ENCODE data around the gene BRCC3.
A peak's percentile ranks its signal among the peaks of the same experiment; 100 is the strongest.

The BRCC3 gene

DNA sequence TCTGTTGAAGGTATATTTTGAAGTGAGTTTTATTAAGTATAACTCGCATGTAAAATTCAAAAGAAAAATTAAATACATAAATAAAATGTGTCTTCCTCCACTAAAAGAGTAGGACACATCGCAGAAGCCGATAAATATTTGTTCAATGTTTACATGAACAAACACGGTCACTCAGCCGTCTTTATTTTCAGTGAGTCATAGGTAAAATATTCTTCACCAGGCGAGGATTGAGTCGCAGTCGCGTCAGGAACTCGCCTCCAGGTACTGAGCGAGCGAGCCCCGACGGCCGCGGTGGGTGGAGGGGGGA, 44.9 kb upstream of the BRCC3 start:
- peaks cover 12% of the 10 kb centered on the region; the same call in 1 of the 2 replicates for H3F3A ChIP-seq (ENCODE audit: insufficient read depth, low read length)
- no peaks in the 10 kb centered on the region for H3K27me3 ChIP-seq (replicated peaks; ENCODE audit: insufficient read depth, low read length)
- no peak for DNase-seq
- peak overlapping the region; percentile 40; the same call in 1 of the 2 replicates for H2AFZ ChIP-seq (ENCODE audit: low read length)
- peak overlapping the region; percentile 94; the same call in 1 of the 2 replicates for H3K27ac ChIP-seq (ENCODE audit: low read length)
- H3K9me3 ChIP-seq (replicated peaks; ENCODE audit: insufficient read depth, low read length) = no peaks in the 10 kb centered on the region
- H3K9ac ChIP-seq (ENCODE audit: low read length) = peak overlapping the region; percentile 47; the same call in 1 of the 2 replicates
- peak overlapping the region; percentile 47 for H3K4me3 ChIP-seq (ENCODE audit: low read length)
- TF ChIP-seq EZH2 (optimal IDR thresholded peaks at IDR 0.05; ENCODE audit: low read depth, low read length) = no peak
- TF ChIP-seq, protein P1, sequence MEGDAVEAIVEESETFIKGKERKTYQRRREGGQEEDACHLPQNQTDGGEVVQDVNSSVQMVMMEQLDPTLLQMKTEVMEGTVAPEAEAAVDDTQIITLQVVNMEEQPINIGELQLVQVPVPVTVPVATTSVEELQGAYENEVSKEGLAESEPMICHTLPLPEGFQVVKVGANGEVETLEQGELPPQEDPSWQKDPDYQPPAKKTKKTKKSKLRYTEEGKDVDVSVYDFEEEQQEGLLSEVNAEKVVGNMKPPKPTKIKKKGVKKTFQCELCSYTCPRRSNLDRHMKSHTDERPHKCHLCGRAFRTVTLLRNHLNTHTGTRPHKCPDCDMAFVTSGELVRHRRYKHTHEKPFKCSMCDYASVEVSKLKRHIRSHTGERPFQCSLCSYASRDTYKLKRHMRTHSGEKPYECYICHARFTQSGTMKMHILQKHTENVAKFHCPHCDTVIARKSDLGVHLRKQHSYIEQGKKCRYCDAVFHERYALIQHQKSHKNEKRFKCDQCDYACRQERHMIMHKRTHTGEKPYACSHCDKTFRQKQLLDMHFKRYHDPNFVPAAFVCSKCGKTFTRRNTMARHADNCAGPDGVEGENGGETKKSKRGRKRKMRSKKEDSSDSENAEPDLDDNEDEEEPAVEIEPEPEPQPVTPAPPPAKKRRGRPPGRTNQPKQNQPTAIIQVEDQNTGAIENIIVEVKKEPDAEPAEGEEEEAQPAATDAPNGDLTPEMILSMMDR (IDR thresholded peaks at IDR 0.05; ENCODE audit: low read length) = no peak
- no peak for TF ChIP-seq EZH2phosphoT487 (IDR thresholded peaks at IDR 0.05; ENCODE audit: low read length)
- H3K4me1 ChIP-seq (ENCODE audit: low read length) = no peaks in the 10 kb centered on the region
- peaks cover 29% of the 10 kb centered on the region for H3K79me2 ChIP-seq (ENCODE audit: low read length)
- H3K4me2 ChIP-seq (ENCODE audit: low read depth, low read length) = peak overlapping the region; percentile 39; the same call in 1 of the 2 replicates
- no peaks in the 10 kb centered on the region for H4K20me1 ChIP-seq (ENCODE audit: insufficient read depth, low read length)
- no peaks in the 10 kb centered on the region for H3K9me2 ChIP-seq (replicated peaks; ENCODE audit: insufficient read depth, low read length)
- no peaks in the 10 kb centered on the region for H3K36me3 ChIP-seq (replicated peaks; ENCODE audit: insufficient read depth, low read length)

DNA sequence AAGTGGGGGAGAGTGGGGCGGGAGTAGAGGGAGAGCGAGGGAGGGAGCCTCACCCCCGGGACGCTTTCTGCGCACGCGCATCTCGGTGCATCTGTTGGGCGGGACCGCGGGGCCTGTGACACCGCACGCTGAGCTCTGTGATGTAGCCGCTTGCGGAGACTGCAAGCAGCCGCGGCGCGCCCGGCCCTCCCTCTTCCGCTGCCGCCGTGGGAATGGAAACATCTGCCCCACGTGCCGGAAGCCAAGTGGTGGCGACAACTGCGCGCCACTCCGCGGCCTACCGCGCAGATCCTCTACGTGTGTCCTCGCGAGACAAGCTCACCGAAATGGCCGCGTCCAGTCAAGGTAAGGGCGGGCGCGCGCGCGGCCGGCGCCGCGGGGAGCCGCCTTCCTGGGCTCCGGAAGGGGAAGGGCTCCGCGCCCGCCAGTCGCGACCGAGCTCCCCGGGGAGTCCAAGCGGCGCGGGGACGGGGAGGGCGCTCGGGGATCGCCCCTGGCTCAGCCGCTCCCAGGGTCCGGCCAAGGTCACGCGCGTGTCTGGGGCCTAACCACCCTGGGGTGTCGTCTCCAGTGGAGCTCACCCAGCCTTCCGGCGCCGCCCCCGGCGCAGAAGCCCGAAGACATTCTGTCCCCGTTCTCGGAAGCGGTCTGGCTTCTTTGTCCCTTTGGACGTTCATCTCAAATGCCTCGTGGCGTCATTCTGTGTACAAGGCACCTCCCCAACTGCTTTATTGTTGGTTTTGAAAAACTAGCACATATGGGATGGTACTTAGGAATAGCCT, 44.4 kb upstream of the BRCC3 start, which contains the start of gene FUNDC2:
Gene FUNDC2 (plus strand): TSS at position 118 of the 782 bp plus-strand sequence. CDS start 95 bp downstream, at position 213.
- Histone ChIP-seq H3K79me2 (ENCODE audit: low read length) (peaks cover 34% of the 10 kb centered on the region), H2AFZ (ENCODE audit: low read length) (peak within 1 kb of the TSS; percentile 61), H3K4me1 (ENCODE audit: low read length) (no peaks in the 10 kb centered on the region), H3K4me2 (ENCODE audit: low read depth, low read length) (peak within 1 kb of the TSS; percentile 70), H3K27me3 (replicated peaks; ENCODE audit: insufficient read depth, low read length) (no peaks in the 10 kb centered on the region), H3K36me3 (replicated peaks; ENCODE audit: insufficient read depth, low read length) (no peaks in the 10 kb centered on the region), H3K27ac (ENCODE audit: low read length) (peak within 1 kb of the TSS; percentile 94), H3K9me2 (replicated peaks; ENCODE audit: insufficient read depth, low read length) (no peaks in the 10 kb centered on the region), H3K4me3 (ENCODE audit: low read length) (peak within 1 kb of the TSS; percentile 86), H3K9me3 (replicated peaks; ENCODE audit: insufficient read depth, low read length) (no peaks in the 10 kb centered on the region), H3K9ac (ENCODE audit: low read length) (peak within 1 kb of the TSS; percentile 88), H3F3A (ENCODE audit: insufficient read depth, low read length) (peaks cover 12% of the 10 kb centered on the region; the same call in 1 of the 2 replicates), H4K20me1 (ENCODE audit: insufficient read depth, low read length) (no peaks in the 10 kb centered on the region)
- peak; percentile 92 for DNase-seq
- no peak for TF ChIP-seq EZH2 (optimal IDR thresholded peaks at IDR 0.05; ENCODE audit: low read depth, low read length)
- no peak for TF ChIP-seq EZH2phosphoT487 (IDR thresholded peaks at IDR 0.05; ENCODE audit: low read length)
- TF ChIP-seq, protein P1 (IDR thresholded peaks at IDR 0.05; ENCODE audit: low read length) = no peak

DNA sequence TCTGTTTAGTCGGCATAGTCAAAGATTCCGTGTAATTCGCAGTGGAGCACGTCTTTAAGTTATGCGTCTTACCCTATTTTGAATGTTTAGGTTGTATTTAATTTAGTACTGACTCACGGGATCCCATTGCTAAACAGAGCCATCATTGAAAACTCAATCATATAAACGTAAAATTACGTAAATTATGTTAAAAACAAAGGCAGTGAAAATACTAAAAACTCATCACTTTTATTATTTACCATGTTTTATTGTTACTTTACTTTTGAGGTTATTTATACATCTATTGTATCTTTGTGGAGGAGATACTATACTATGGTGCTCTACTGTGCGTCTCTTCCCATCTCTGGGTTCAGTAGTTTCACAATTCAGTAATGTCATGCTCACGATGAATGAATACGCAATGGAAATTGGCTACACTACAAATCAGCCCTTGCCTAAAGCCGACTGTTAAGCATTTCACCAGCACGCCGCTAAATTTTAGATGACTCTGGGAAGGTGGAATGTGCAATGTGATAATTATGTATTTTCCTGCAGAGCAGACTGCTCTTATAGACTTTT, 43.7 kb upstream of the BRCC3 start:
- H2AFZ ChIP-seq (ENCODE audit: low read length) = peak overlapping the region; percentile 61
- H3K9me3 ChIP-seq (replicated peaks; ENCODE audit: insufficient read depth, low read length) = no peaks in the 10 kb centered on the region
- DNase-seq = peak; percentile 34
- no peaks in the 10 kb centered on the region for H3K36me3 ChIP-seq (replicated peaks; ENCODE audit: insufficient read depth, low read length)
- H3K9ac ChIP-seq (ENCODE audit: low read length) = peak overlapping the region; percentile 88
- peak overlapping the region; percentile 86 for H3K4me3 ChIP-seq (ENCODE audit: low read length)
- TF ChIP-seq, protein P1 (IDR thresholded peaks at IDR 0.05; ENCODE audit: low read length) = no peak
- no peak for TF ChIP-seq EZH2 (optimal IDR thresholded peaks at IDR 0.05; ENCODE audit: low read depth, low read length)
- TF ChIP-seq EZH2phosphoT487 (IDR thresholded peaks at IDR 0.05; ENCODE audit: low read length) = no peak
- H3K27me3 ChIP-seq (replicated peaks; ENCODE audit: insufficient read depth, low read length) = no peaks in the 10 kb centered on the region
- H3K79me2 ChIP-seq (ENCODE audit: low read length) = peaks cover 34% of the 10 kb centered on the region
- H3F3A ChIP-seq (ENCODE audit: insufficient read depth, low read length) = peaks cover 12% of the 10 kb centered on the region; the same call in 1 of the 2 replicates
- no peaks in the 10 kb centered on the region for H3K9me2 ChIP-seq (replicated peaks; ENCODE audit: insufficient read depth, low read length)
- no peaks in the 10 kb centered on the region for H4K20me1 ChIP-seq (ENCODE audit: insufficient read depth, low read length)
- H3K4me1 ChIP-seq (ENCODE audit: low read length) = no peaks in the 10 kb centered on the region
- peak overlapping the region; percentile 70 for H3K4me2 ChIP-seq (ENCODE audit: low read depth, low read length)
- peak overlapping the region; percentile 94 for H3K27ac ChIP-seq (ENCODE audit: low read length)

All from MM.1S (cell line).